ENCODE results near the gene SVOPL.

DNA sequence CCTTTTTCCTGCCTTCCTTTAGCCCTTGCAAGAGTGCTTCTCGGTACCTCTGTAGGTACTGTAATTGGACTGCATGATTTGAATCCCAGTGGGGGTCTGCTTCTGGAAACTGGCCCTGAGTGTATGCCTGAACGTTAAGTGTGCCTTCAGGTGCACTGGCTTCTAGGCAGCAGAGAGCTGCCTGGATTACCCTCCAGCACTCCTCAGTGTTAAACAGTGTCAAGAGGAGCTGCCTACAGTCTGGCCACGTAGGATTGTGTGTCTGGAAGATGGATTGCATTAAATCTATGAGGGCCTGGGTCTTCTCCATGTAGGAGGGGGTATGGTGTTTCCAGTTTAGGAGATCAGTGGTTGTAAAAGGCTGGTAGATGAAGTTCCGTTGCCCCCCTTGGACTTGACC lies 137.4 kb downstream of the SVOPL start:
- TF ChIP-seq, protein P1, sequence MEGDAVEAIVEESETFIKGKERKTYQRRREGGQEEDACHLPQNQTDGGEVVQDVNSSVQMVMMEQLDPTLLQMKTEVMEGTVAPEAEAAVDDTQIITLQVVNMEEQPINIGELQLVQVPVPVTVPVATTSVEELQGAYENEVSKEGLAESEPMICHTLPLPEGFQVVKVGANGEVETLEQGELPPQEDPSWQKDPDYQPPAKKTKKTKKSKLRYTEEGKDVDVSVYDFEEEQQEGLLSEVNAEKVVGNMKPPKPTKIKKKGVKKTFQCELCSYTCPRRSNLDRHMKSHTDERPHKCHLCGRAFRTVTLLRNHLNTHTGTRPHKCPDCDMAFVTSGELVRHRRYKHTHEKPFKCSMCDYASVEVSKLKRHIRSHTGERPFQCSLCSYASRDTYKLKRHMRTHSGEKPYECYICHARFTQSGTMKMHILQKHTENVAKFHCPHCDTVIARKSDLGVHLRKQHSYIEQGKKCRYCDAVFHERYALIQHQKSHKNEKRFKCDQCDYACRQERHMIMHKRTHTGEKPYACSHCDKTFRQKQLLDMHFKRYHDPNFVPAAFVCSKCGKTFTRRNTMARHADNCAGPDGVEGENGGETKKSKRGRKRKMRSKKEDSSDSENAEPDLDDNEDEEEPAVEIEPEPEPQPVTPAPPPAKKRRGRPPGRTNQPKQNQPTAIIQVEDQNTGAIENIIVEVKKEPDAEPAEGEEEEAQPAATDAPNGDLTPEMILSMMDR (IDR thresholded peaks at IDR 0.05) = no peak
- TF ChIP-seq POLR2A (IDR thresholded peaks at IDR 0.05) = no peak
